Activated gamma-delta T cell (primary cell): Measurements from ENCODE around the gene DUOX1.

ENCODE experiments used
- DNase-seq: peaks from one replicate; lab custom pipeline; 2025; lab: John Stamatoyannopoulos, UW

Gene DUOX1

GRCh38 chr15:45106002-45106790 is 23.6 kb upstream of the DUOX1 start:
- DNase-seq = no peak

DNA sequence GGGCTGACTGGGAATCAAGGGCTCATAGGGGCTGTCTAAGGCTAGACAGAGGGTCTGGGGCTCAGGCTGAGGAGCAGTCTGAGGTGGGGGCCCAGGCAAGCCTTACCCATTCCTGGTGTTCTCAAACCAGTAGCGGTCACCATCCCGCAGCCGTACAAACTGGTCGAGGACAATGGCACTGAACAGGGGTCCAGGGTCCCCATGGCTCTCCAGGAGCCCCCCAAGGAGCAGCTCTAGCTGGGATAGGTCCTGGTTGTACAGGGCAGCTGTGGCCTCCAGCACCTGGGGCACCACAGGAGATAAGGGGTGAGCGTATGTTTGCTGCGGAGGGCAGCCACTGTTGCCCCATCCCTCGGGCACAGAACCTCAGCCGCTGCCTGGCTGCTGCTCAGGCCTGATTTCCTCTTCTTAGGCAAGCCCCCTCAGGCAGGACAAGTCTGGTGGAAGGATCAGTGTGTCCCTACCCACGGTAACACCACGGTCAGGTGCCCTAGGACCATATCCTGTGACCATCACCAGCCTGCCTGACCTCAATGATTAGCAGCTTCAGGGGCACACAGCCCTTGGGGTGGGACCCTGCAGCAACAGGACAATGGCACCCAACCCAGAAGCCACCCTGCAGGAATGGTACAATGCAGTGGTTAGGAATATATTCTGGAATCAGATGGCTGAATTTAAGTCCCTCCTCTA is 21.7 kb upstream of the DUOX1 start:
- no peak for DNase-seq

- no peak for DNase-seq
Measured at GRCh38 chr15:45110256-45110820, 19.5 kb upstream of the DUOX1 start.

- DNase-seq = no peak
Measured at GRCh38 chr15:45111390-45112142, 18.2 kb upstream of the DUOX1 start.

DNA sequence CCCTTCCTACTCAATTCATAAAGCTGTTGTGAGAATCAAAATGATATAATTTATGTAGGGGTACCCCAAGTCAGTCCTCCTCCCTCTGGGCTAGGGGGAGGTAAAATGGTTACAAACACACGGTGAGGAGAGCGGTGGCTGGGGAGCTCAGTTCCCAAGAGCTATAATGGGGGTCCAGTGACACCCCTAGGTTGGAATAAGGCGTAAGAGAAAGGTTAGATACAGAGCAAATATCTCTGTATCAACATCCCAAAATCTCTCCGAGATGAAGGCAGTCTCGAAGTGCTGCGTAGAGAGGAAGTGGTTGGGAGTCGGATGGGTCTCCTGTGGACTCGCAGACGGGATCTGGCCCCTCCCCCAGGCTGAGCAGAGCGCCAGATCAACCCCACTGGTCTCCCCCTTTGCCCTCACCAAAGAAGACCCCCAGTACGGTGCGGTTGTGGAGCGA is 17.6 kb upstream of the DUOX1 start:
- no peak for DNase-seq

DNA sequence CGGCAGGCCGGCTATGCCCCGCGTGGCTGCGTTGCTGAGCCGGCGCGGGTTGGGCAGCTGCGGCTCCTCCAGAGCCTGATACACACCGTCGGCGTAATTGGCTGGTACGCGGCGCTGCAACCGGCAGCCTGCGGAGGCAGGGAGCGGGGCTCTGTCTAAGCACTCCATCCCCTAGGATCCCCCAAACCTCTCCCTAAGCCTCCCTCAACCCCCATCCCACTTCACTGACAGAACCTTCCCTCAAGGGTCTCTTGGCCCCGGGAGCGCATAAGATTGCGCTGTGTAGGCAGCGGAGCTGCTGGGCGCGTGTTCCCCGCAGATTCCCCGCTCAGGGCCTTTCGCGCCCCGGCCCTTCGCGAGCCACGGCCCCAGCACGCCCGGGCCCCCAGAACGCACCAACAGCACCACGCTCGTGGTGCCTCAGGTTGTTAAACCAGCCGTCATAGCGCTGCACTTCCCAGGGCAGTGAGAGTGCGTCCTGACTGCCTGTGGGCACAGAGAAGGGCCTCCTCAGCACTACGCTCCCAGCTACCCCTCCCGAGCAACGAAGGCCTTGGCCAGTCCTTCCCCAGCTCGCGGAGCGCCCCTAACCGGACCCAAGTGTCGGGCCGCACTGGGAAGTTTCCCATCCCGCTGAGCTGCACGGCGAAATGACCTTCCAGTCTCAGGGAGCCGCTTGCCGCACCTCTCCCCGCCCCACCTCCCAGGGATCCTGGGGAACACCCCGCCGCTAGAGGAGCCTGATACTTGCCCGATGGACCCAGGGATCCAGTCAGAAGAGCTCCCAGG is 17.0 kb upstream of the DUOX1 start:
- no peak for DNase-seq

DNA sequence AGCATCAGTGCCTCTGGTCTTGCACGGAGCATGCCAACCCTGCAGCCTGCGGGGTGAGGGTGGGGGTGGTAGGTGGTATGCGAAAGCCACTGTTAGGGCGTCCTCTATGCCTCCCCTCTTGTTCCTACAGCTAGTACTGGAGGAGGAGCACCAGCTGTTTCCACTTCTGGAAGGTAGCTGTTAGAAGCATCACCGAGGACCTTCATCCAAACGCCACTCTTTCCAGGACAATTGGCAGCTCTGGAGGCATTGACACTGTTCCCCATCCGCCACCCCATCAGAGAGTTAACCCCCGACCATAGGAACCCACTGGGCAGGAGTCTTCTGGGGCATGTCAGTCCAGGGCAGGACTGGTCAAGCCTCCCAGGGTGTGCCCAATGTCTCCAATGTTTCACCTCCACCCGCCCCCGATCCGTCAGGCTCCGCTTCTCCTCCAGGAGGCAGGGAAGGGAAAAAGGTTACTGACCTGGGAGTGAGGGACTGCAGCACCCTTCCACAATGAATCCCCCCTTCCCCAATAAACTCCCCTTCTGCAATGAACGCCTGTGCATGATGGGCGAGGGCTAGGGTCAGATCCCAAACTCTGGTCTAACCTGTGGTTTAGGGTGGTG is 16.3 kb upstream of the DUOX1 start:
- no peak for DNase-seq

GRCh38 chr15:45114076-45114750 is 15.6 kb upstream of the DUOX1 start, which contains the start of the genes DUOX2 and DUOXA2:
Gene DUOX2, minus strand, starts transcription at chr15:45114172. Its CDS starts 761 bp downstream, at chr15:45113411.
Gene DUOXA2, plus strand, starts transcription at chr15:45114326. Its CDS starts 280 bp downstream, at chr15:45114606.
- no peak for DNase-seq

DNA sequence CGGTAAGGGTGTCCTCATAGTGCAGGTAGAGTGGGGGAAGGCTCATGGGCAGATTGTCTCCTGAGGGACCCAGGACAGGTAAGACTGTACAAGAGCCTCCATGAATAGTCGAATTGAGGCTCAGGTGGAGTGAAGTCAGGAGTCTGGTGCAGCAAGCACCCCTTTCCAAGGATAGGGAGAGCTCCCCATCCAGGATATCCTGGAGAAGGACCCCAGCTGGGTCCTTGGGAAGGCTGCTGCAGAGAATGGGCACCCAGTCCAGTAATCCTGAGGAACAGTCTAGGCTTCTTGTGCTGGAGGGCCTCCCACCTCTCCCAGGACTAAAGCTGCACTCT is 15.1 kb upstream of the DUOX1 start:
- no peak for DNase-seq

GRCh38 chr15:45115312-45115820 is 14.4 kb upstream of the DUOX1 start:
- no peak for DNase-seq

DNA sequence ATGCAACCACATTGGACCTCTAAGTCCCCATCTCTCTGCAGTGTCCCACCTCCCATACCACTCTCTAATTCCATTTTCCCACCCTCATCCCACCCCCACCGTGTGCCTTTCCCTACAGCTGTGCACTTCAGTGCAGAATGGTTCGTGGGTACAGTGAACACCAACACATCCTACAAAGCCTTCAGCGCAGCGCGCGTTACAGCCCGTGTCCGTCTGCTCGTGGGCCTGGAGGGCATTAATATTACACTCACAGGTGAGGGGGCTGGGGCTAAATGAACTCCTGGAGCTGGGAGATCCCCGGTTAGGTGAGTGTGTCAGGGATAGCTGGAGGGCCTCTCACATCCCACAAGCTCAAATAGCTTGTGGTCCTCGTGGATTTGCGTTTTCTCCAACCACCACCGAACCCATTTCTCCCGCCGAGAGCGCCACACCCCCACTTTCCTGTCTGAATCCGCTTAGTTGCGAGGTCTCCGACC is 13.8 kb upstream of the DUOX1 start:
- DNase-seq = no peak

- DNase-seq = no peak
Measured at GRCh38 chr15:45116482-45117307, 13.1 kb upstream of the DUOX1 start.

DNA sequence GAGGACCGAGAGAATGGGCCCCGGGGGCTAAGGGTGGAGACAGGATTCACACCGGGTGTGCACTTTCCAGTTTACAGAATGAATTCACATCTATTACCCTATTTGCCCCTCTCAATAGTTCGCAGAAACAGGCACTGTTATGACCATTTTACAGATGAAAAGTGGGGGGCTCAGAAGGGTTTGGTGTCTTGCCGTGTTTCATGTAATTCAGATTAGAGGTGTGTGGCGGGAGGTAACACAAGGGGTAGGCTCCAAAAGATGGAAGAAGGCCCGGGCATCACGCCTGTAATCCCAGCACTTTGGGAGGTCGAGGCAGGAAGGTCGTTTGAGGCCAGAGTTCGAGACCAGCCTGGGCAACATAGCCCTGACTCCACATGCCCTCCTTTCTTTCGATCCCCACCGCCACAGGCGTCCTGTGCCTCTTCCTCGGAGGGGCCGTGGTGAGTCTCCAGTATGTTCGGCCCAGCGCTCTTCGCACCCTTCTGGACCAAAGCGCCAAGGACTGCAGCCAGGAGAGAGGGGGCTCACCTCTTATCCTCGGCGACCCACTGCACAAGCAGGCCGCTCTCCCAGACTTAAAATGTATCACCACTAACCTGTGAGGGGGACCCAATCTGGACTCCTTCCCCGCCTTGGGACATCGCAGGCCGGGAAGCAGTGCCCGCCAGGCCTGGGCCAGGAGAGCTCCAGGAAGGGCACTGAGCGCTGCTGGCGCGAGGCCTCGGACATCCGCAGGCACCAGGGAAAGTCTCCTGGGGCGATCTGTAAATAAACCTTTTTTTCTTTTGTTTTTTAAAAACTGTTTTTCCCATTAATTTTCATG is 12.3 kb upstream of the DUOX1 start:
- DNase-seq = no peak

DNA sequence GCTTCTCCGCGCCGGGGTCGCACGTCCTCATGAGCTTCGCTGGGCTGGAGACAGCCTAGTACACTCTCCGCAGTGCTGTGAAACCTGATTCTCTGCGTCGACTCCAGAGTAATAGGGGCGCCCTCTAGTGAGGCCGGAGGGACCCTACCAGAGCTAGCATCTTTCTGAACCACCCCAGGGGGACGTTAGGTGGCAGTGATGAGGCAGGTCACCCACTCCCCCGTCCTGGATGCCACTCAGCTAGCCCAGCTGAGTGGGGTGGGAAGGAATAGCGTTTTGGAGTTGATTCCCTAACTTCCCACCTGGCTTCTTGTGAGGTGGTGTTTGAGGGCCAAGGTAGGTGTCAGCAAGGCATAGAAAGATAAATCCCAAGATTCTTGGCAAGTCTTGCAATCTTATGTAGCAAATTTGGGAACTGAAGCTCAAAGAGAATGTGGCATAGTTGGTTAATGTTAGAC is 11.6 kb upstream of the DUOX1 start:
- no peak for DNase-seq

GRCh38 chr15:45118996-45119395 is 10.8 kb upstream of the DUOX1 start:
- DNase-seq = no peak

DNA sequence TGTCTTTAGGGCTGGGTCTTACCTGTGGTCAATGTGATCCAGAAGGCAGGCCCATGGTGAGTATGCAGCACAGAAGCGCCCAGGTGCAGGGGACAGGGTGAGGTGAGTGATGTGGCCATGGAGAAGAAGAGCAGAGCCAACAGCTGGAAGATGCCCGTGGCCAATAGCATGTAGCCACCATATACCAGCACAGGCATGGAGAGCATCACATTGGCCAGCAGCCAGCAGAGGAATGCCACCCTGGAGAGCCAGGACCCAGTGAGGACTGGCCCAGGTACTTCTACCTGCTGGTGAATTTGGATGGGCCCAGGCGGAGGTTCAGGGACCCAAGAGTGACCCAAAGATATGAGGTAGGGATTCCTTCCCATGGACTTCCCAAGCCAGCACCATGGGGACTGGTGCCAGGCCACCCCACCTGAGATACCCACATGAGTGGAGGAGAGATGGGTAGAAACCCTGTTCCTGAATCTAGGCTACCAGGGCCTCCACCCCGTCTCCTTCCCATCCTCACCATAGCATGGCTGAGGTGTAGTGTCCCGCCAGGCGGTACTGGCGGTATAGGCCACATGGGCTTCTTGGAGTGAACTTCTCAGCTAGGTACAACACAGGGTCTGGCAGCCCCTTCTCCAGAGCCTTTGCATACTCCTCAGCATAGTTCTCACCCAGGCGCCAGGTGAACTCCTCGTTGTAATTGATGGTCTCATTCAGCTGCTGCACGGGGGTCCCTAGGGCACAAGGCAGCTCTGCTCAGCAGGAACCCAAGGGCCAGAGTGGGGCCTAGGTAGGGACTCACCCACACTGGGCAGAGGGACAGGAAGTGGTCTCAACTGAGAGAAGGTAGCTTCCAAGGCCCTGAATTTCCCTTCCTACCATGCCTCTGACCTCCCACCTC is 9.5 kb upstream of the DUOX1 start:
- DNase-seq = no peak

DNA sequence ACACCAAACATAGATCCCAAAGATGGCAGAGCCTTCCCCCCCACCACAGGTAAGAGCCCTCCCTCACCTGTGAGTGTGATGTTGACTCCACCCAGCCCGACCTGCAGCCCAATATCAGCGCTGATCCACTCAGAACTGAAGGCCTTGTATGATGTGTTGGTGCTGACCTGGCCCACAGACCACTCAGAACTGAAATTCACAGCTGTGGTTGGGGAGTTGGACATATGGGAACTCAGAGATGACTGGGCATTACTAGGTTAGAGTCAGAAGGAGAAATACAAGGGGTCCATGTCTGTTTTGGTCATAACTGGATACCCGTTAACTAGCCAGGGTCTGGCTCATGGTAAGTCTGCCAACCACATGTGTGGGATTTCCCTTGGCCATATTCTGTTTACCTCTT is 8.8 kb upstream of the DUOX1 start:
- no peak for DNase-seq
